HEK293 (cell line): ENCODE results near the gene DBX1.

ENCODE experiments used
- CTCF ChIA-PET: fragments of 350-600 bp; formaldehyde crosslinking; extraction: SDS; loops from one replicate; lab custom pipeline; 2021; ENCODE audit warnings: antibody characterized with exemption; lab: Yijun Ruan, JAX
- POLR2A ChIA-PET: fragments of 300-600 bp; formaldehyde crosslinking; extraction: SDS; loops from one replicate; lab custom pipeline; 2020; ENCODE audit warnings: antibody characterized with exemption, inconsistent platforms; lab: Yijun Ruan, JAX
- H3K27ac ChIP-seq: fragments of 200-500 bp; sonication (Bioruptor generic); 2 replicates; pipeline ENCODE4 v1.5.1; 2014; ENCODE audit warnings: low read depth, low read length, control low read depth, inconsistent platforms; ENCODE audit errors: extremely low read depth
- H3K36me3 ChIP-seq, 2 experiments: fragments of 200-500 bp in 1 of 2; sonication (Bioruptor generic) in 1 of 2; 1 replicate in 1 of 2; 2 replicates in 1 of 2; pipeline ENCODE4 v1.5.1; 2014 to 2017; ENCODE audit warnings: inconsistent platforms in 2 of 2, low read length in 2 of 2; ENCODE audit not compliant: control insufficient read depth in 2 of 2, insufficient read depth in 1 of 2
- H3K4me1 ChIP-seq: fragments of 200-500 bp; sonication (Bioruptor generic); 2 replicates; pipeline ENCODE4 v1.5.1; 2014; ENCODE audit warnings: mild to moderate bottlenecking, low read length, inconsistent platforms; ENCODE audit not compliant: control insufficient read depth, insufficient read depth
- H3K4me3 ChIP-seq: 2 replicates; pipeline ENCODE4 v1.5.1; 2011; ENCODE audit warnings: low read depth, mild to moderate bottlenecking, control low read depth, low read length, moderate library complexity
- H3K9me3 ChIP-seq: fragments of 200-500 bp; sonication (Bioruptor generic); 2 replicates; pipeline ENCODE4 v1.5.1; 2014; ENCODE audit warnings: low read depth, low read length, inconsistent platforms; ENCODE audit not compliant: control insufficient read depth, insufficient read depth
- BCL11B ChIP-seq: fragments of 450-650 bp; formaldehyde crosslinking; IDR thresholded peaks from 2 replicates; pipeline ENCODE4 v1.5.1; 2016; ENCODE audit warnings: low read depth, missing biosample characterization, missing genetic modification characterization
- KLF1 ChIP-seq: fragments of 450-650 bp; formaldehyde crosslinking; IDR thresholded peaks from 2 replicates; pipeline ENCODE4 v1.5.1; 2016; ENCODE audit warnings: missing biosample characterization, missing genetic modification characterization
- KLF8 ChIP-seq: fragments of 450-650 bp; formaldehyde crosslinking; IDR thresholded peaks from 2 replicates; pipeline ENCODE4 v1.5.1; 2016; ENCODE audit warnings: missing biosample characterization, missing genetic modification characterization
- REPIN1 ChIP-seq: fragments of 450-650 bp; formaldehyde crosslinking; IDR thresholded peaks from 2 replicates; pipeline ENCODE4 v1.5.1; 2017; ENCODE audit warnings: missing biosample characterization, missing genetic modification characterization, low read depth
- ZBTB21 ChIP-seq: fragments of 450-650 bp; formaldehyde crosslinking; IDR thresholded peaks from 2 replicates; pipeline ENCODE4 v1.5.1; 2017; ENCODE audit warnings: missing biosample characterization, missing genetic modification characterization
- ZNF114 ChIP-seq: fragments of 450-650 bp; formaldehyde crosslinking; IDR thresholded peaks from 2 replicates; pipeline ENCODE4 v1.5.0; 2017; ENCODE audit warnings: missing biosample characterization, missing genetic modification characterization
- ZNF202 ChIP-seq: fragments of 450-650 bp; formaldehyde crosslinking; IDR thresholded peaks from 2 replicates; pipeline ENCODE4 v1.5.1; 2016; ENCODE audit warnings: missing biosample characterization, missing genetic modification characterization, borderline replicate concordance
- ZNF274 ChIP-seq, 2 experiments: fragments of 200-500 bp in 1 of 2; fragments of 450-650 bp in 1 of 2; sonication (Bioruptor generic) in 1 of 2; formaldehyde crosslinking in 1 of 2; IDR thresholded peaks; 2 replicates each; pipeline versions ENCODE4 v1.5.1 to v1.6.1; 2014 to 2016; ENCODE audit warnings: borderline replicate concordance in 1 of 2, inconsistent platforms in 1 of 2, low read length in 1 of 2, missing biosample characterization in 1 of 2, missing genetic modification characterization in 1 of 2
- ZNF449 ChIP-seq: fragments of 450-650 bp; formaldehyde crosslinking; IDR thresholded peaks from 2 replicates; pipeline ENCODE4 v1.5.1; 2017; ENCODE audit warnings: missing biosample characterization, mild to moderate bottlenecking, missing genetic modification characterization, moderate library complexity
- ZNF549 ChIP-seq: fragments of 450-650 bp; IDR thresholded peaks from 2 replicates; pipeline ENCODE4 v1.5.1; 2018; ENCODE audit warnings: missing biosample characterization, missing genetic modification characterization, mild to moderate bottlenecking, inconsistent platforms, moderate library complexity
- ZNF600 ChIP-seq: fragments of 450-650 bp; formaldehyde crosslinking; IDR thresholded peaks from 2 replicates; pipeline ENCODE4 v1.5.1; 2016; ENCODE audit warnings: missing biosample characterization, missing genetic modification characterization
- ZNF624 ChIP-seq: fragments of 450-650 bp; formaldehyde crosslinking; IDR thresholded peaks from 2 replicates; pipeline ENCODE4 v1.5.1; 2017; ENCODE audit warnings: missing biosample characterization, missing genetic modification characterization
- ZNF777 ChIP-seq: fragments of 450-650 bp; formaldehyde crosslinking; IDR thresholded peaks from 2 replicates; pipeline ENCODE4 v1.5.1; 2017; ENCODE audit warnings: missing biosample characterization, missing genetic modification characterization, borderline replicate concordance
- ZSCAN18 ChIP-seq: fragments of 450-650 bp; formaldehyde crosslinking; IDR thresholded peaks from 2 replicates; pipeline ENCODE4 v1.5.1; 2016; ENCODE audit warnings: missing biosample characterization, missing genetic modification characterization
- TF ChIP-seq, protein P1 (sequence below): fragments of 450-650 bp; formaldehyde crosslinking; IDR thresholded peaks from 2 replicates; pipeline ENCODE4 v1.5.0; 2017; ENCODE audit warnings: missing biosample characterization, missing genetic modification characterization, borderline replicate concordance
- TF ChIP-seq, protein P2 (sequence below): fragments of 450-650 bp; formaldehyde crosslinking; IDR thresholded peaks from 2 replicates; pipeline ENCODE4 v1.5.1; 2016; ENCODE audit warnings: missing biosample characterization, missing genetic modification characterization

Gene DBX1

DNA sequence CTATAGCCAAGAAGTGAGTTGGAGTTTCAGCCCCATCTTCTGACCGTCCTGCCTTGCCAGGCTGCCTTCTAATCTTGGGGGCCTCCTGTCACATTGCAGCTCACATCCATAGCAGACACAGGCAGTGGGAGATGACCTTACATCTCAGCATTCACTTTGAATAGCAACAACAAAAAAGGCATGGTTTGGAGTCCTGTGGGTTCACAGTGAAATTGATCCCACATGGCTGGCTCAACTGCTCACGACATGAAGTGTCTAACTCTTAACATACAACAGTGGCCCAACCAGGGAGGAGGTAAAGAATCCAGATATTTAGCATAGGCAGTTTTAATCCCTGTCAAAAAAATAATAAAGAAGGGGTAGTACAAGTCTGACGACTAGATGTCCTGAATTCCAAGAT, 38.1 kb downstream of the DBX1 start (continued):
- TF ChIP-seq, protein P1, sequence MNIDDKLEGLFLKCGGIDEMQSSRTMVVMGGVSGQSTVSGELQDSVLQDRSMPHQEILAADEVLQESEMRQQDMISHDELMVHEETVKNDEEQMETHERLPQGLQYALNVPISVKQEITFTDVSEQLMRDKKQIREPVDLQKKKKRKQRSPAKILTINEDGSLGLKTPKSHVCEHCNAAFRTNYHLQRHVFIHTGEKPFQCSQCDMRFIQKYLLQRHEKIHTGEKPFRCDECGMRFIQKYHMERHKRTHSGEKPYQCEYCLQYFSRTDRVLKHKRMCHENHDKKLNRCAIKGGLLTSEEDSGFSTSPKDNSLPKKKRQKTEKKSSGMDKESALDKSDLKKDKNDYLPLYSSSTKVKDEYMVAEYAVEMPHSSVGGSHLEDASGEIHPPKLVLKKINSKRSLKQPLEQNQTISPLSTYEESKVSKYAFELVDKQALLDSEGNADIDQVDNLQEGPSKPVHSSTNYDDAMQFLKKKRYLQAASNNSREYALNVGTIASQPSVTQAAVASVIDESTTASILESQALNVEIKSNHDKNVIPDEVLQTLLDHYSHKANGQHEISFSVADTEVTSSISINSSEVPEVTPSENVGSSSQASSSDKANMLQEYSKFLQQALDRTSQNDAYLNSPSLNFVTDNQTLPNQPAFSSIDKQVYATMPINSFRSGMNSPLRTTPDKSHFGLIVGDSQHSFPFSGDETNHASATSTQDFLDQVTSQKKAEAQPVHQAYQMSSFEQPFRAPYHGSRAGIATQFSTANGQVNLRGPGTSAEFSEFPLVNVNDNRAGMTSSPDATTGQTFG (tag by site-specific recombination): no peak
- TF ChIP-seq ZNF114 (tag by site-specific recombination) (no peak), ZSCAN18 (no peak), ZNF777 (tag by site-specific recombination) (no peak), KLF8 (tag by site-specific recombination) (no peak), ZNF274 (IDR thresholded peaks at IDR 0.05; ENCODE audit: low read length) (no peak), ZNF274 (tag by site-specific recombination; IDR thresholded peaks at IDR 0.05; ENCODE audit: borderline replicate concordance) (no peak), KLF1 (no peak), ZNF449 (tag by site-specific recombination) (no peak), ZNF600 (tag by site-specific recombination) (no peak), BCL11B (tag by site-specific recombination) (no peak), REPIN1 (tag by site-specific recombination) (no peak), ZBTB21 (tag by site-specific recombination) (no peak)
- TF ChIP-seq, protein P2, sequence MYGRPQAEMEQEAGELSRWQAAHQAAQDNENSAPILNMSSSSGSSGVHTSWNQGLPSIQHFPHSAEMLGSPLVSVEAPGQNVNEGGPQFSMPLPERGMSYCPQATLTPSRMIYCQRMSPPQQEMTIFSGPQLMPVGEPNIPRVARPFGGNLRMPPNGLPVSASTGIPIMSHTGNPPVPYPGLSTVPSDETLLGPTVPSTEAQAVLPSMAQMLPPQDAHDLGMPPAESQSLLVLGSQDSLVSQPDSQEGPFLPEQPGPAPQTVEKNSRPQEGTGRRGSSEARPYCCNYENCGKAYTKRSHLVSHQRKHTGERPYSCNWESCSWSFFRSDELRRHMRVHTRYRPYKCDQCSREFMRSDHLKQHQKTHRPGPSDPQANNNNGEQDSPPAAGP (tag by site-specific recombination): no peak
- TF ChIP-seq, all 188 proteins: peak for 0

- Histone ChIP-seq H3K27ac (no peak overlapping the region), H3K36me3 (peaks cover 0 to 28% of the 10 kb centered on the region in 2 experiments; a peak in 1 of 3 replicates), H3K4me3 (no peak overlapping the region), H3K4me1 (no peaks in the 10 kb centered on the region), H3K9me3 (no peaks in the 10 kb centered on the region)
- ChIA-PET CTCF (no interaction called here), POLR2A (no interaction called here)
- TF ChIP-seq ZBTB21 (tag by site-specific recombination): no peak
- TF ChIP-seq ZNF202 (tag by site-specific recombination): no peak
- TF ChIP-seq ZNF624 (tag by site-specific recombination): no peak
- TF ChIP-seq ZNF549 (tag by site-specific recombination): no peak
These were observed 39.9 kb downstream of the DBX1 start for GRCh38 chr11:20120134-20120925.
